ENCODE results near the gene TSPOAP1. TPM values are rescaled to one million over a fixed set of nuclear protein-coding genes. Genes with fewer than 3 reads are reported as not detected.

The TSPOAP1 gene
- total RNA-seq, 1 experiment from 2014 or later, result 4.3 TPM

GRCh38 chr17:58360296-58361063 lies 31.9 kb upstream of the TSPOAP1 start:
- POLR2A ChIA-PET (ENCODE audit: unreplicated experiment), result interaction anchor here (0.6 kb wide), 1 partner anchor 56 kb away, joined by 3 read pairs; no protein-coding TSS in a partner anchor
- intact Hi-C loops (cut with micrococcal nuclease), result no loop called here
- H3K4me3 ChIP-seq (ENCODE audit: low read length), result no peak overlapping the region
- TF ChIP-seq EZH2 (IDR thresholded peaks at IDR 0.05; ENCODE audit: low read length, unreplicated experiment) (no peak), CTCF (conservative IDR thresholded peaks at IDR 0.05; ENCODE audit: low read depth, low read length) (no peak), EZH2phosphoT487 (IDR thresholded peaks at IDR 0.05; ENCODE audit: borderline replicate concordance, low read length) (no peak)
- no peak overlapping the region for H3K4me2 ChIP-seq (ENCODE audit: low read length)
- H3K27ac ChIP-seq (ENCODE audit: low read length), result no peak overlapping the region
- no peak overlapping the region for H2AFZ ChIP-seq (ENCODE audit: low read length)
- no peaks in the 10 kb centered on the region for H3K9me2 ChIP-seq (replicated peaks; ENCODE audit: low read length)
- no TSS peak for BruUV-seq (replicated peaks)
- DNase-seq, result no peak
- no peaks in the 10 kb centered on the region for H3K9me3 ChIP-seq (ENCODE audit: low read length)
- H3K4me1 ChIP-seq (ENCODE audit: insufficient read depth, low read length), result no peaks in the 10 kb centered on the region
- H3K27me3 ChIP-seq (ENCODE audit: low read length), result no peaks in the 10 kb centered on the region
- CTCF ChIA-PET, result no interaction called here
- no peak overlapping the region for H3K9ac ChIP-seq (ENCODE audit: low read length)
- H4K20me1 ChIP-seq (ENCODE audit: low read length), result no peaks in the 10 kb centered on the region
- ATAC-seq, result no peak
- no peaks in the 10 kb centered on the region for H3K36me3 ChIP-seq (ENCODE audit: low read depth, low read length)
- no peaks in the 10 kb centered on the region for H3K79me2 ChIP-seq (ENCODE audit: low read length)
- no peaks in the 10 kb centered on the region for H3F3A ChIP-seq (ENCODE audit: low read length, unreplicated experiment)

DNA sequence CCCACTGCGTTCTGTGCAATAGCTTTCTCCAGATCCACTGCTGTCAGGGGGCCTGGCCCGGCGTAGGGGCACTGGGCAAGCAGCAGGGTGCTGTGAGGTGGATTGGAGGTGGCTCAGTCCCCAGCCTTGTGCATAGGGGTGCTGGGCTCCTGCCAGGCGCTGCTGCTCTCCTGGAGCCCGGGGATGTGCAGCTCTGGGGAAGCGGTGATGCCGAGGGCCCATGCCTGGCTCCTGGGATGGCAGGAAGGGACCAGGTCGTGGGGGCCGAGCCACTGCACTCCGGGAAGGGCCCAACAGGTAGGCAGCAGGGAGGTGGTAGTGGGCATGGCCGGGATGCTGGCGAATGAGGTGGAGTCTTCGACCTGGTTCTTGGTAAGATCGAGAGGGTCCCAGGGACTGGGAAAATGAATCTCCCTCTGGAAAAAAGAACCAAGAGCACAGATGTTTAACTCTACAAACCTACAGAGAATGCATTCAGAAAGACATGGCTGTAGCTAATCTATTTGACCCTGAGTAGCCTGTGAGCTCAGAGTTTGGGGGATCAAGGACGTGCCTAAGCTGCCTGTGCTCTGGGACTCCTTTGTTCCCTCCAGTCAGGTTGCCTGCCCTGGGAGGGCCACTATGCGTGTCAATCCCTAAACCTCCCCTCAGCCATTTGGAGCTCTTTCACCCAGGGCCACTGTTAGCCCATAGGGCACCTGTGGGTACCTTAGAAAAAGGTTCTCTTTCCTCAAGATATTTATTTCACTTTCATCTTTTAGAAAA lies 30.0 kb upstream of the TSPOAP1 start:
- no peaks in the 10 kb centered on the region for H3K27me3 ChIP-seq (ENCODE audit: low read length)
- no peak for TF ChIP-seq CTCF (conservative IDR thresholded peaks at IDR 0.05; ENCODE audit: low read depth, low read length)
- no peak for TF ChIP-seq EZH2 (IDR thresholded peaks at IDR 0.05; ENCODE audit: low read length, unreplicated experiment)
- no peak for TF ChIP-seq EZH2phosphoT487 (IDR thresholded peaks at IDR 0.05; ENCODE audit: borderline replicate concordance, low read length)
- POLR2A ChIA-PET (ENCODE audit: unreplicated experiment), result no interaction called here
- H4K20me1 ChIP-seq (ENCODE audit: low read length), result no peaks in the 10 kb centered on the region
- no peaks in the 10 kb centered on the region for H3K79me2 ChIP-seq (ENCODE audit: low read length)
- no TSS peak for BruUV-seq (replicated peaks)
- intact Hi-C loops (cut with micrococcal nuclease), result loop anchor here (10.0 kb wide), 1 partner anchor 156 kb away; the partner anchor contains the start of gene MTMR4
- ATAC-seq, result no peak
- no peak overlapping the region for H3K9ac ChIP-seq (ENCODE audit: low read length)
- H3K4me1 ChIP-seq (ENCODE audit: insufficient read depth, low read length), result no peaks in the 10 kb centered on the region
- no peak for DNase-seq
- H3K9me3 ChIP-seq (ENCODE audit: low read length), result no peaks in the 10 kb centered on the region
- H3K27ac ChIP-seq (ENCODE audit: low read length), result no peak overlapping the region
- no peak overlapping the region for H3K4me2 ChIP-seq (ENCODE audit: low read length)
- no peaks in the 10 kb centered on the region for H3K9me2 ChIP-seq (replicated peaks; ENCODE audit: low read length)
- H3F3A ChIP-seq (ENCODE audit: low read length, unreplicated experiment), result no peaks in the 10 kb centered on the region
- no peaks in the 10 kb centered on the region for H3K36me3 ChIP-seq (ENCODE audit: low read depth, low read length)
- H3K4me3 ChIP-seq (ENCODE audit: low read length), result no peak overlapping the region
- CTCF ChIA-PET, result no interaction called here
- H2AFZ ChIP-seq (ENCODE audit: low read length), result no peak overlapping the region

All from PC-3 (cell line).